Stimulated activated CD8-positive, alpha-beta memory T cell treated with anti-CD3 and anti-CD28 coated beads, Interleukin-4, amount 100 ng/mL, for 4 hours (primary cell): ENCODE measurements around the gene ZDHHC9.
"Not testable (repeated sequence)": the region's sequence is repeated elsewhere in the genome, so short reads cannot be mapped to it uniquely, and the experiment has no call there.

ENCODE experiments used
- DNase-seq, 2 donors: peaks; one replicate each; pipeline ENCODE4 v3.0.0-alpha.2; 2020; ENCODE audit warnings: low read depth in 2 of 2, low spot score in 1 of 2

Gene ZDHHC9

DNA sequence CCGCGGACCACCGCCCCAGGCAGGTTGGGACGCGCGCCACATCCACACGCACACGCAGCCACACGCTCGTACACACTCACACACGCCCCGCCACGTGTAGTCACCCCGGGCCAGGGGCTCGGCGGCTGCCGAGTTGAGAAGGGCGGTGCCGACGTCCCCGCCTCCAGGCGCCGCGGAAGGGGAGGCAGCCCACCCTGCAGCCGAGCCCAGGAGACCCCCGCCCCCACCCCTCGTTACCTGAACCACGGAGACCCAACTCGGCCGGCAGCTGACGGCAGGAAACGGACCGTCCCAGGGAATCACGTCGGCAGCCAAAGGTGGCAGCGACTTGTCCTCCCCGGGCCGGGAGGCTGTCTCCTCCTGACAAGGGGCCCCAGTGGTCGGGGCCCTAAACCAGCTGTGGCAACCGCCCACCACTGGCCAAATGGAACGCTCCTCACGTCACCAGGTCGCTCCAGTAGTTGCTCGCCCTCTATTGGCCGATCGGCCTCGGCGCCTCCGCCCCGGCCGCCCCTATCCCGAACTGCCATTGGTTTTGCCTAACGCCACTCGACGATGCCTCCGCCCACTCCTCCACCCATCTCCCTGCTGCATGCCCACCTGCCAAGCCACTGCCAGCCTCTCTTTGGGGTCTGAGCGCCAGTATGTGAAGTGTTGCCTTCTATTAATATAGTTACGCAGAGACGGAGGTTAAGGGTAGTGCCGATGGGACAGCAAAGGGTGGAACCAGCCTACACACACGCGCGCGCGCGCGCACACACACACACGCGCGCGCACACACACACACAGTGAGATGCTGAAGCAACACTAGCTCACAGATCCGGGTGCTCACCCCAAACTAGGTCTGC is at the start of gene ZDHHC9:
Gene ZDHHC9, minus strand, starts transcription at position 428 of the 848 bp plus-strand sequence. CDS start 1,941 bp downstream, outside the sequence.
- DNase-seq = peak; percentile 58 to 76

DNA sequence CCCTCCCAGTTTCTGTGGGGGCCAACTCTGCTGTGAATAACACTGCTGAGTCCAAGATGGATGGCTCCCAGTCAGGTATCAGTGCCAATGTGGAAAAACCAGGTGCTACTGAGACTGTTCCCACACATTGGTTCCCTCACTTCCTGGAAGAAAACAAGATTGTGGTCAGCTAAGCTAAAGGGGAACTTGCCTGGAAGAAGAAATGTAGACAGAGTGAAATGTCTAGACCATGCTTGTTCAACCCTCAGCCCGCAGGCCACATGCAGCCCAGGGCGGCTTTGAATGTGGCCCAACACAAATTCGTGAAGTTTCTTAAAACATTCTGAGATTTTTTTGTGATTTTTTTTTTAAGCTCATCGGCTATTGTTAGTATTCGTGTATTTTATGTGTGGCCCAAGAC is 33.7 kb upstream of the ZDHHC9 start:
- DNase-seq = no peak

DNA sequence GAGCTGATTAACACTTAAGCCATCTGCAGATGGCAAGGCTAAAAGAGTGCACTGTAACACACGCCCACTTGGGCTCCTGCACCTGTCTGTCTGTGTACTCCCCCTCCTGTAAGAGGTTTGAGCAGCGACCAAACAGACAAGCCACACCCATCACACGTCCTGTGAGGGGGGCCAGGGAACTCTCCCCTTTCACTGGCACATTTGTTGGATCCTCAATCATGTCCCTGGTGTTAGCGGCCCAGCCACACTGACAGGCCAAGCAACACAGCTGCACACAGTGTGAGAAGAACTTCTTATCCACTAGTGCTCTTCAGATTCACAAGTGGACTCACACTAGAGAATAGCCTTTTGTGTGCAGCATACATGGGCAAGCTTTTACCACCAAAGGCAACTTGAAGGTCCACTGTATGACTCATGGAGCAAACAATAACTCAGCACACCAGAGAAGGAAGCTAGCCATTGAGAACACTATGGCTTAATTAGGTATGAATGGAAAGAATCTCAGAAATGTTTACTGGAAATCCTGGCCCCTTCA is 33.2 kb upstream of the ZDHHC9 start:
- no peak for DNase-seq

DNA sequence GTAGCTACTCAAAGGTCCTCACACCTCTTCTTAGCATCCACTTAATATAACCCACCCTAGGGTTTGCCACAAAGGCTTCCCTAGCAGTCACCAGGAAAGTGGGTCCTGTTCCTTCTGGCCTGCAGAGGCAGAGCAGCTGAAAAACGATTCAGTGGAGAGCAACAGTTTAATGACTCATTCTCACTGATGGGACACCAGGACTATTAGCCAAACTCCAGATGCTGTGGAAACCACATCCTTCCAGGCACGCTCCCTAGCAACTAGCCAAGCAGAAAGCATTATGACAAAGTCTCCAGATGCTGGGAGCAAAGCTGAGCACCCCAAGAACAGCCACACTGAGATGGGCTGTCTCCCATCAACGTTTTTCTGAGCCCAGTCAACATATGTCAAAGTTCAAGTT is 32.0 kb upstream of the ZDHHC9 start:
- DNase-seq = no peak

DNA sequence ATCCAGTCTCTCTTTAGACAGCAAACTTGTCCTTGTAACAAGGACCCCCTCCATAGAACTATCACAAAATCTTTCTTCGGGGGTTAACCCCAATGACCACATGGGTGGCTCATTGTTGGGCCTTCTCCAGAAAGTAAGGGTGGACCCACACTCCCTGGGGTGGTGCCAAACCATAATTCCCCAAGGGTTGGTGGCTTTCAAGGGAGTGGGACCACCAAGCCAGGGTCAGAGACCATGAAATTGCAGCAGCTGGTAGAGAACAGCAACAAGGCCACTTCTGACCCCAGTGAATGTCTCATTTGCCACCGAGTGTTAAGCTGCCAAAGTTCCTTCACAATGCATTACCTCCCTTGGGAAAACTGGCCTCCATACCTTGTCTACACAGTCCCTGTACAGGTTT is 28.8 kb upstream of the ZDHHC9 start:
- no peak for DNase-seq

DNA sequence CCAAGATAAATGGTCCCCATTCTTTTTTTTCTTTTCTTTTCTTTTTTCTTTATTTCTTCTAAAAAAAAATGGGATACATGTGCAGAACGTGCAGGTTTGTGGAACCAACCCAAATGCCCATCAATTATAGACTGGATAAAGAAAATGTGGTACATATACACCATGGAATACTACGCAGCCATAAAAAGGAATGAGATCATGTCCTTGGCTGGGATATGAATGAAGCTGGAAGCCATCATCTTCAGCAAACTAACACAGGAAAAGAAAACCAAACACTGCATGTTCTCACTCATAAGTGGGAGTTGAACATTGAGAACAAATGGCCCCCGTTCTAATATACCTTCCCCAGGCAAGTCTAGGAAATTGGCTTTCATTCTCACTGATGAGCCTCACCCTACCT is 22.6 kb upstream of the ZDHHC9 start:
- not testable (repeated sequence) for DNase-seq

DNA sequence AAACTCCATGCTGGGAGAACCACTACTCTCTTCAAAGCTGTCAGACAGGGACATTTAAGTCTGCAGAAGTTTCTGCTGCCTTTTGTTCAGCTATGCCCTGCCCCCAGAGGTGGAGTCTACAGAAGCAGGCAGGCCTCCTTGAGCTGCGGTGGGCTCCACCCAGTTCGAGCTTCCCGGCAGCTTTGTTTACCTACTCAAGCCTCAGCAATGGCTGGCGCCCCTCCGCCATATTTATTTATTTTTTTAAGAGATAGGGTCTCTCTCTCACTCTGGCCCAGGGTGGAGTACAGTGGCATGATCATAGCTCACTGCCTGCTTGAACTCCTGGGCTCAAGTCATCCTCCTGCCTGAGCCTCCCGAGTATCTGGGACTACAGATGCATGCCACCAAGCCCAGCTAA is 15.4 kb upstream of the ZDHHC9 start:
- DNase-seq = not testable (repeated sequence)

DNA sequence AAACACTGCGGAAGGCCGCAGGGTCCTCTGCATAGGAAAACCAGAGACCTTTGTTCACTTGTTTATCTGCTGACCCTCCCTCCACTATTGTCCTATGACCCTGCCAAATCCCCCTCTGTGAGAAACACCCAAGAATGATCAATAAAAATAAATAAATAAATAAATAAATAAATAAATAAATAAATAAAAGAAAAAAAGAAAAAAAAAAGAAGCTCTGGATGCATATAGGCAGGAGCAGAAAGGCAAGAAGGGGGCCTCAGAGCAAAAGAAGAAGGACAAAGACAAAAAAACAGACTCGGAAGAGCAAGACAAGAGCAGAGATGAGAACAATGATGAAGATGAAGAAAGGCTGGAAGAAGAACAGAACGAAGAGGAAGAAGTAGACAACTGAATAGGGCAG is 8.1 kb upstream of the ZDHHC9 start:
- not testable (repeated sequence) for DNase-seq

DNA sequence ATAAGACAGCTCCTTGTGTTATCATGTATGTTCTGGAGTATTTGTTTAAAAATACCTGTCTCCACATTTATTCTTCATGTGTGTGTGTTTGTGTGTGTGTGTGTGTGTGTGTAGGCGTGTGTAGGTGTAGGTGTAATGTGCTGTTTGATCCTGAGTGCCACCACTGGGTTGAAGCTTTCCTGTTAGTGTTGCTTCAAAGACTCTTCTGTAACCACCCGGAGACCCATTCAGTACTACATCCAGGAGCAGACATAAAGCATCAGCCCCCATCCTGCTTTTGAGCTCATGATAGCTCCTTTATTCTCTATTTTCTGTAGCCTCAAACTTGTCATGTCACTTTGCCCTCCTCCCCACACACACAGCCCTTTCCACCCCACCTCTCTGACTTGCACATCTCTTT is 3.0 kb upstream of the ZDHHC9 start:
- no peak for DNase-seq

DNA sequence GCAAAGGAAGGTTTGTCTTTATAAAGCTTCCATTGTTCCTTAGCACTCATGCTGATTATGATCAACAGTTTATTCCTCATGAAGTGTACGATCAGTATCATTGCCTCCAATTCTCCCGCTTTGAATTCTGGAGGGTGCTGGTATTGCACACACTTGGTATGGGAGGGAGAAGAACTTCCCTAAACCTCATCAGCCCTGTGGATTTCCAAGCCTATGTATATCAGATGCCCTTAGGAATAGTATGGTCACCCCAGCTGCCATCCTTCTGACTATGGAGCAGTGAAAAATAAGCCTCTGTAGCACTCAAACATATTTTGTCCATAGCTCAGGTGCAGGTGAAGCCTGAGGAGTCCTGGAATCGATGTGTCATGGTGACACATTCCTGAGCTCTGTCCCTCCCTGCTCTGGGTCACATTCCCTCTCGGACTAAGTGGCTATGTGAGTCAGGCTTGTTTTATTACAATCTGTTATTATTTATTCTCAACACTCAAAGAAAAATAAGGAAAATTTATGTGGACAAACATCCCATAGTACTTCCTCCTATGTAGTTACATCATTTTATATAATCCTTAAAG is 2.0 kb upstream of the ZDHHC9 start:
- DNase-seq = no peak

DNA sequence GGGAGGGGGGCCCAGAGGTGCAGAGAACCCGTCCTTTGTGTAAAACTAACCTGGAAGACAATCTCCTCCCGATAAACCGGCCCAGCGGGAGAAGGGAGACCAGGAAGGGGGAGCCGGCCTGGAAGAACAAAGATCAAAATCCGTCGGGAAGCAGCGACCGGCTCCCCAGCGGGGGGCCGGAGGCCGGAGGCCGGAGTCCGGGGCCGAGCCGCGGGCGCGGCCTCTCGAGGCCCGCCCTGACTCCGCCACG is 552 bp downstream of the ZDHHC9 start:
- DNase-seq = no peak

DNA sequence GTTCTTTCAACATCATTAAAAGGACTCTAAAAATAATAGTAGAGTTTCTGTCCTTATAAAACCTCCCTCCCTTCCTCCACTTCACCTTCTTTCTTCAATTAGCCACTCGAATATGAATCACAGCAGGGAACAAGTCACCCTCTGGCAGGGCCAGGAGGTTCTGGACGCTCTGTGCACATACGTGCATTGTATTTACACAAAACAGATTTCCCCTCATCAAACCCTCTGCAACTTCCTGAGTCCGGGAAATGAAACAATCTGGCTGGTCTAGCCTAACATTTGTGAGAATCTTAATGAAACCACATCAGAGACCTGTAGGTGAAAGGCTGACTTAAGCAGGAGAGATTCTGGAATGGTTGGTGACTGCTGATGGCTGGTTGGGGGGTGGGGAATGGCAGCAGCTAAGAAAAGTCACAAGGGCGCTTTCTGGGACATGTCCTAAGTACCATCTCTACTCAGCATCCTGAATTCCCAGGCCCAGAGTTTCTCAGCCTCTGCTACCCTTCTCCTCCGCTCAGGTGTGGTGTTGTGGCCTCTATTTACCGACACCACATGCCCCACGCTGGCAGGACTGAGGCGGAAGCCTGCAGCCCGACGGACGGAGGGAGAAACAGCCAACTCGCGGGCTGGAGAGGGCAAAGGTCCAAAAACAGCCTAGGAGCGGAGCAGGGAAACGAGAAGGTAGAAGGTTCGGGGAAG is 1.0 kb downstream of the ZDHHC9 start:
- DNase-seq = no peak

DNA sequence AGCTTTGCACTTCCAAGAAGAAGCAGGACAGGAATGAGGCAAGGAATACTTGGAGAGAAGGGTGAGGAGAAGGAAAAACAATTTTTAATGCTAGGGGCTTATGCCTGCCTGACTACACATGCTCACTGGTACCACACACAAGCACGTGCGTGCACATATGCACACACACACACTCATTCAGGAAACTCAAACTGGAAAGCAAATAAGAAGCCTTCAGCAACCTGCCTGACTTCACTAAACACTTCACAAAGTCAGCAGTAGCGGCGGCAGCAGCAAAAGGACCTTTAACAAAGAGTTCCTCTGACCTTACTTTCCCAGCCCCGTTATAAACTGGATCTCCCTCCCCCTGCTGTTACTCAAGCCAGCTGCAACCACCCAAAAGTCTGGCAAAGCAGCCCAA is 3.3 kb downstream of the ZDHHC9 start:
- no peak for DNase-seq

DNA sequence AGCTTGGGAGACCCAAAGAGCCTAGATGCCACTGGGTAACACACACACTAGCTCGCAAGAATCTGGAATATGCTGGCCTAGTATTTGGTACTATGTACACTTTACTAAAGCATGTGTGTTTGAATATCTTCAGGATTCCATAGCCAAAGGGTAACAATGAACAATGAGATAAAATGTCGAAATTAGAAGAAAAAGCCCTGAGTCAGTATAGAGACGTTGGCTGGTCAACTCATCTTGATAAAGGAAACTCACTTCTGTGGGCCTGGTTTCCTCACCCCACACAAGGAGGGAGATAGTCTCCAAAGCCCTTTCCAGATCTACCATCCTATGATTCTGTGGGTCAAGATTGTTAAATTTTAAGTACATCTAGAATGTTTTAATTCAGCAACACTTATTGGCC is 6.9 kb downstream of the ZDHHC9 start:
- DNase-seq = no peak

DNA sequence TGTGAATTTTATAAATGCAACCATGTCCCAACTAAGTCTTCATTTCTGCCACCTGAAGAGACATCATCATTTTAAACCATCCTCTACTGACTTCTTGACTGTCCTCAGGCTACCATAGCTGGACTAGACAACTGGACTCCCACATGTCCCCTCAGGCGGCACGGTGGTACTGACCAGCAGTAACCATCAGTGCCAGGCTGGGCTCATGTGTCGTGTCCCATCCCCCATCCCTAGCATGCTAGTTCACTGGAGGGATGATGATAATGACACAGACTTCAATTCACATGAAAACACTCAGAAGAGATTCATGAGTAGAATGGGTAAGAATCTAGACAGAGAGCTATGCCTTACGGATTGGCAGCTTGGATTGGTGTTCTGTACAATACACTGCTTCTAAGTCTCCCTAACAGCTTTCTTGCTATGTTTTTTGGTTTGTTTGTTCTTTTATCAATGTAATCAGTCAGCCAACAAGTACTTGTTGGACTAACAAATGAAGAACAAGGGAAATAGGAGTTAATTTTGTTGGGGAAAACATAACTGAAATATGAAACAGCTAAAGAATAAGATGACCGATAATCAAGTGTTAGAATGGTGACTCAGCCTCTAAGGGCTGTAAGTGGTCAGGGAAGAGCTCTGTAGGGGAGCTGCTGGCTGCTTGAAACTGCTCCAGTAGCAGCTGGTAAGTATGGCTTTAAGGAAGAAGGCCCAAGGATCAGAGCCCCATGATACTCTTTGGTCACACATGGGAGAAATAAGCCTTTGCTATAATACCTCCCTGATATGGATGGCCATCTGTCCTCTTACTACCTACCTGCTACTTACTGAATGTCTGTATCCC is 10.3 kb downstream of the ZDHHC9 start:
- no peak for DNase-seq

DNA sequence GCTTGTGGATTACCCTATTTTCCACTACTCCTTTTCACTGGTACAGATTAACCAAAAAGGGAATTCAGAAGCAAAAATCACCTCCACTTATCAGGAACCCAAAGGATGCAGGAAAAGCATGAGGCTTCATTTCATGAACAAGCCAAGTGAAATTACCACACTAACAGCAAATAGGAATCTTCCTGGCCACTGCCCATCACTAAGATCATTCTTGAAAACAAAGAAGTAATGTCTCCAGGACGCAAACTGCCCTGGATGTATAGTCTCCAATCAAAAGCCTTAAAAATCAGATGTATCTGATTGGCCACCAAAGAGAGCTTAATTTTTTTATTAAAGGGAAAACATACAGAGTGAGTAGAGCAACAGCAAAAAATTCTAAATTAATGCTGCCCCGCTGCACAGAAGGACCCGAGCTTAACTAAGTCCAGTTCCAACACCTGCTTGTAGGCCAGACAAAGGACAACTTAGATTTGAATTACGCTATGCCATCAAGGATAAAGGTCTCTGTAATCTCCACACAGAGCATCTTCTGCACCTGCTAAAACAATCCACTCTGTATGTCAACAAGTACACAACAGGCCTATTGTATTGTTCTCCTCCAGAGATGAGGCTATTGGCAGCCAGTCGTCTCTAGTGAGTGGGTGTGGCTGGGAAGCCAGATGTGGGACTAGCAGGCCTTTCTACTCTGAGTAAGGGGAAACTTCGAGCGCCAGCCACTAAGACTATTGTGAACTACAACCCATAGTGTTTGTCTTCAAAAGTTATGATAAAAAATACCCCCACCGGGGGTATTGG is 12.4 kb downstream of the ZDHHC9 start:
- DNase-seq = no peak

DNA sequence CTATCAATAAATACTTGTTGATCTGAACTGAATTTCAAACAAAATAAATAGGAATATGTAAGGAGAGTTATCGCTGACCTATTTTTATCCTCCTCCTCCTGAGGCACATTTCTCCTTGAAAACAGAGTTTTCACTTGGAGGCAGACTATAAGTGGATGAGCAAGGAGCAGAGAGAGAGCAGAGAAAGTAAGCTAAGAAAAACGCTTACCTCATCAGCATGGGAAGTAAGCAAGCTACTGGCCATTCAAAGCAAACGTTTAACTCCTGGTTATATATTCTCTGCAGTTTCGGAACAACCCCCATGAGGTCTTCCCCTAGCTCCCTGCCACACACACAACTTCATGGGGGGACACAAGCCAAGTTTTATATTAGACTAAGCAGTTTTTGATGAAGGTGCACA is 13.2 kb downstream of the ZDHHC9 start:
- no peak for DNase-seq

DNA sequence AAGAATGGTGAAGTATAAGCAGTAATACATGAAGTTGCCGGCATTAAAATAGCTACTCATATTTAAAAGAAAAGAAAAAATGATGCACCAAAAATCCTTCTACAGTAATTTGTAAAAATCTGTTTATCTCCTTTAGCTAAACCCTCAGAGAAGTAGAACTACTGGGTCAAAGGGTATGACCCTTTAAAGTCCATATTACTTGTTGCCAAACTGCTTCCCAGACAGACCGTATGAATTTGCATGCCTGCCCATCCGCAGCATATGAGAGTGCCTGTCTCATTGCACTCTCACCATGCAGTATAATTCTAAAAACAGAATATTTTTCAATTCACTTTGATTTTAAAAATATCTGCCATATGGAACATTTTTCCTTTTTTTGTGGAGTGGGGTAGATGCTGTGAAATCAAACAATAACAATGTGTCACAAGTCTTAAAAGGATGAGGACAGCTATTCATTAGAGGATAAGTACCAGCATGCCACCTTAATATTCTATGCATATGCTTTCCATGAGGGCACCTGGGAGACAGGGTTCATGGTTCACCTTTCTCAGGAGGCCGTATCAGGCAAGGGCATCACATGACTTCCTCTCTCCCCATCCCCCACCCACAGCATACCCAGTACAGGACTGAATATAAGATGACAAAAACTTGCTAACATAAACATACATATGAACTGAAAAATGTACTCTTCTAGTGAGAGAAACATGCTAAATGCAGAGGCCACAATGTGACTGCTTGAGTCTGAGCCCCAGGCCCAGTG is 17.8 kb downstream of the ZDHHC9 start:
- DNase-seq = no peak

DNA sequence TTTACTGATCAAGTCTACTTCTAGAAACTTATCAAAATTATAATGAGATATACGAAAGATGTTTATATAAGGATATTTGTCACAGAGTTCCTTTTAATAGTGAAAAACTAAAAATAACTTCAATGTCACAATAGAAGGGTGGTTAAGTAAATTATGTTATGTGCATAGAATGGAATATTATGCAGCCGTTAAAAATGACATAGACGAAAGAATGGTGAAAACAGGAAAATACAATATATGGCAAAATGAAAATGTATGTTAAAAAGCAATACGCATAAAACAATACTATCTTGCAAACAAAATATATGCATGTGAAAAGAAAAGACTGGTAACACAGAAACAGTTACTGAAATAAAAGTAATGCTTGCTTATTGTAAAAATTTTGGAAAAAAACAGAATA is 19.1 kb downstream of the ZDHHC9 start:
- no peak for DNase-seq

DNA sequence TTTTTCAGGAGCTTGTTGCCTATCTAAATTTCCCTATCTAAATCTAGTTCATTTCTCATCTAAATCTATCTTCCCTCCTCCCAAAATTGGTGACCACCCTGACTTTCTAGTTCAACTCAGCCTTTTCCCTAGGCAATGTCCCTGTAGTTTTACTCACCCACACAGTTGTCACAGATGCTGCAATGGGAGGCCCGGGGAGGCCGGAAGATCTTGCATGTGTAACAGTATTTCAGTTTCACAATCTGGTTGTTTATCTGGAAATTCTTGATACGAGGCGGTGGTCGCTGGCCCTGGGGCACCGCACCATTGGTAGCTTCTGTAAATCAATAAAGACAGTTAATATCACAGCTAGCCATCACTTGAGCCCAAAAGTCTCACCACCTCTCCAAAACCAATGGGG is 20.2 kb downstream of the ZDHHC9 start:
- DNase-seq = no peak
